Measurements from ENCODE around the gene EFR3B. TPM values are rescaled to one million over a fixed set of nuclear protein-coding genes. Genes with fewer than 3 reads are reported as not detected.

Gene EFR3B
- polyA plus RNA-seq, 3 donors from 2014 or later = 0.08 TPM; not detected in 2

GRCh38 chr2:25042321-25043240, 705 bp downstream of the EFR3B start:
- peaks cover 19 to 29% (median 28%) of the 10 kb centered on the region in 3 donors for H3K27me3 Mint-ChIP-seq (ENCODE audit: low read depth in 3 of 3)
- H3K4me1 Mint-ChIP-seq = peaks cover 17 to 21% of the 10 kb centered on the region in 2 donors
- peak; percentile 7 to 17 (median 10) for DNase-seq
- H3K27ac Mint-ChIP-seq = peak overlapping the region in 1 of 6 donors; percentile 35
- H3K4me3 Mint-ChIP-seq = peak overlapping the region; percentile 74 to 87 (median 76)
- H3K9me3 Mint-ChIP-seq = no peaks in the 10 kb centered on the region
- peaks cover 0 to 3% (median 0%) of the 10 kb centered on the region in 3 donors for H3K36me3 Mint-ChIP-seq

- H3K36me3 Mint-ChIP-seq = peaks cover 0 to 3% (median 0%) of the 10 kb centered on the region in 3 donors
Observed at GRCh38 chr2:25043241-25043867, 1.5 kb downstream of the EFR3B start.

GRCh38 chr2:25044011-25044410, 2.1 kb downstream of the EFR3B start:
- peaks cover 19 to 36% (median 28%) of the 10 kb centered on the region in 3 donors for H3K27me3 Mint-ChIP-seq (ENCODE audit: low read depth in 3 of 3)
- DNase-seq = no peak
- peaks cover 0 to 3% (median 0%) of the 10 kb centered on the region in 3 donors for H3K36me3 Mint-ChIP-seq
- no peak overlapping the region for H3K27ac Mint-ChIP-seq
- peaks cover 17 to 21% of the 10 kb centered on the region in 2 donors for H3K4me1 Mint-ChIP-seq
- H3K9me3 Mint-ChIP-seq = no peaks in the 10 kb centered on the region
- H3K4me3 Mint-ChIP-seq = peak overlapping the region in 2 of 5 donors; percentile 8 to 10

More at GRCh38 chr2:25043241-25043867, 1.5 kb downstream of the EFR3B start:
- Mint-ChIP-seq H3K27ac (no peak overlapping the region), H3K4me1 (peaks cover 17 to 21% of the 10 kb centered on the region in 2 donors), H3K9me3 (no peaks in the 10 kb centered on the region), H3K27me3 (ENCODE audit: low read depth in 3 of 3) (peaks cover 19 to 34% (median 28%) of the 10 kb centered on the region in 3 donors), H3K4me3 (peak overlapping the region; percentile 74 to 87 (median 76))
- peak in 1 of 3 donors; percentile 5 for DNase-seq

GRCh38 chr2:25044990-25045389, 3.1 kb downstream of the EFR3B start:
- peaks cover 19 to 38% (median 29%) of the 10 kb centered on the region in 3 donors for H3K27me3 Mint-ChIP-seq (ENCODE audit: low read depth in 3 of 3)

GRCh38 chr2:25049422-25049821, 7.5 kb downstream of the EFR3B start:
- DNase-seq = no peak
- no peak overlapping the region for H3K4me3 Mint-ChIP-seq
- no peak overlapping the region for H3K27ac Mint-ChIP-seq
- H3K9me3 Mint-ChIP-seq = no peaks in the 10 kb centered on the region
- H3K27me3 Mint-ChIP-seq (ENCODE audit: low read depth in 3 of 3) = peaks cover 6 to 26% (median 15%) of the 10 kb centered on the region in 3 donors
- H3K4me1 Mint-ChIP-seq = no peaks in the 10 kb centered on the region
- H3K36me3 Mint-ChIP-seq = peaks cover 0 to 3% (median 0%) of the 10 kb centered on the region in 3 donors

More at GRCh38 chr2:25044990-25045389, 3.1 kb downstream of the EFR3B start:
- peak overlapping the region in 1 of 5 donors; percentile 55 for H3K4me3 Mint-ChIP-seq
- H3K9me3 Mint-ChIP-seq = no peaks in the 10 kb centered on the region
- no peak for DNase-seq
- H3K27ac Mint-ChIP-seq = no peak overlapping the region
- H3K4me1 Mint-ChIP-seq = peaks cover 17 to 21% of the 10 kb centered on the region in 2 donors
- peaks cover 0 to 3% (median 0%) of the 10 kb centered on the region in 3 donors for H3K36me3 Mint-ChIP-seq

GRCh38 chr2:25050128-25050527, 8.3 kb downstream of the EFR3B start:
- H3K4me1 Mint-ChIP-seq = no peaks in the 10 kb centered on the region
- H3K27ac Mint-ChIP-seq = no peak overlapping the region
- H3K4me3 Mint-ChIP-seq = no peak overlapping the region
- H3K9me3 Mint-ChIP-seq = no peaks in the 10 kb centered on the region
- H3K36me3 Mint-ChIP-seq = peaks cover 0 to 3% (median 0%) of the 10 kb centered on the region in 3 donors
- peaks cover 3 to 21% (median 12%) of the 10 kb centered on the region in 3 donors for H3K27me3 Mint-ChIP-seq (ENCODE audit: low read depth in 3 of 3)
- DNase-seq = no peak

- peaks cover 0 to 10% (median 1%) of the 10 kb centered on the region in 3 donors for H3K27me3 Mint-ChIP-seq (ENCODE audit: low read depth in 3 of 3)
- H3K9me3 Mint-ChIP-seq = no peaks in the 10 kb centered on the region
- H3K4me1 Mint-ChIP-seq = no peaks in the 10 kb centered on the region
- H3K4me3 Mint-ChIP-seq = no peak overlapping the region
- H3K27ac Mint-ChIP-seq = no peak overlapping the region
- no peak for DNase-seq
- H3K36me3 Mint-ChIP-seq = no peaks in the 10 kb centered on the region
Observed at GRCh38 chr2:25053041-25053440, 11.2 kb downstream of the EFR3B start.

- no peak for DNase-seq
- Mint-ChIP-seq H3K4me1 (no peaks in the 10 kb centered on the region), H3K36me3 (no peaks in the 10 kb centered on the region), H3K27ac (no peak overlapping the region), H3K27me3 (ENCODE audit: low read depth in 3 of 3) (peaks cover 0 to 2% (median 0%) of the 10 kb centered on the region in 3 donors), H3K9me3 (no peaks in the 10 kb centered on the region), H3K4me3 (no peak overlapping the region)
Observed at GRCh38 chr2:25054720-25055119, 12.8 kb downstream of the EFR3B start.

GRCh38 chr2:25055376-25055920, 13.6 kb downstream of the EFR3B start:
- no peak overlapping the region for H3K4me3 Mint-ChIP-seq
- H3K27me3 Mint-ChIP-seq (ENCODE audit: low read depth in 3 of 3) = peaks cover 0 to 4% (median 1%) of the 10 kb centered on the region in 3 donors
- no peaks in the 10 kb centered on the region for H3K4me1 Mint-ChIP-seq
- no peaks in the 10 kb centered on the region for H3K36me3 Mint-ChIP-seq
- H3K9me3 Mint-ChIP-seq = no peaks in the 10 kb centered on the region
- no peak for DNase-seq
- no peak overlapping the region for H3K27ac Mint-ChIP-seq

- no peaks in the 10 kb centered on the region for H3K4me1 Mint-ChIP-seq
- H3K36me3 Mint-ChIP-seq = no peaks in the 10 kb centered on the region
- no peak for DNase-seq
- H3K27me3 Mint-ChIP-seq (ENCODE audit: low read depth in 3 of 3) = peaks cover 0 to 4% (median 2%) of the 10 kb centered on the region in 3 donors
- H3K4me3 Mint-ChIP-seq = no peak overlapping the region
- H3K27ac Mint-ChIP-seq = no peak overlapping the region
- H3K9me3 Mint-ChIP-seq = no peaks in the 10 kb centered on the region
Observed at GRCh38 chr2:25056098-25056821, 14.4 kb downstream of the EFR3B start.

GRCh38 chr2:25062511-25062917, 20.6 kb downstream of the EFR3B start:
- Mint-ChIP-seq H3K4me1 (no peaks in the 10 kb centered on the region), H3K36me3 (peaks cover 0 to 3% (median 3%) of the 10 kb centered on the region in 3 donors), H3K9me3 (peaks cover 0 to 6% (median 3%) of the 10 kb centered on the region in 6 donors), H3K4me3 (no peak overlapping the region), H3K27me3 (ENCODE audit: low read depth in 3 of 3) (peaks cover 0 to 4% (median 2%) of the 10 kb centered on the region in 3 donors), H3K27ac (no peak overlapping the region)
- no peak for DNase-seq

GRCh38 chr2:25063876-25064660, 22.2 kb downstream of the EFR3B start:
- H3K27me3 Mint-ChIP-seq (ENCODE audit: low read depth in 3 of 3) = peaks cover 0 to 4% (median 2%) of the 10 kb centered on the region in 3 donors
- H3K36me3 Mint-ChIP-seq = peaks cover 0 to 3% (median 3%) of the 10 kb centered on the region in 3 donors
- no peaks in the 10 kb centered on the region for H3K4me1 Mint-ChIP-seq
- no peak overlapping the region for H3K27ac Mint-ChIP-seq
- no peak overlapping the region for H3K4me3 Mint-ChIP-seq
- H3K9me3 Mint-ChIP-seq = peaks cover 0 to 6% (median 3%) of the 10 kb centered on the region in 6 donors
- DNase-seq = no peak

All from immature natural killer cell (primary cell).